GM23248 (cell line): ENCODE results near the gene SNTN. TPM values are rescaled to one million over a fixed set of nuclear protein-coding genes. Genes with fewer than 3 reads are reported as not detected.

Experiments used
- DNase-seq: peaks from one replicate; pipeline ENCODE4 v3.0.0-alpha.2; 2015
- H2AFZ ChIP-seq: fragments of 200-600 bp; sonication (generic); 2 replicates; pipeline ENCODE4 v1.6.1; 2016; ENCODE audit warnings: antibody characterized with exemption
- H3F3A ChIP-seq: fragments of 200-600 bp; sonication (generic); 2 replicates; pipeline ENCODE4 v1.6.1; 2016; ENCODE audit warnings: mild to moderate bottlenecking, antibody characterized with exemption, mixed run types; ENCODE audit not compliant: insufficient read depth
- H3K27ac ChIP-seq: fragments of 200-600 bp; sonication (generic); 2 replicates; pipeline ENCODE4 v1.5.1; 2016; ENCODE audit warnings: mild to moderate bottlenecking
- H3K27me3 ChIP-seq: fragments of 200-600 bp; sonication (generic); replicated peaks from 2 replicates; pipeline ENCODE4 v1.6.1; 2016; ENCODE audit warnings: mild to moderate bottlenecking; ENCODE audit not compliant: insufficient read depth
- H3K36me3 ChIP-seq: fragments of 200-600 bp; sonication (generic); 2 replicates; pipeline ENCODE4 v1.6.1; 2016; ENCODE audit warnings: low read depth, mild to moderate bottlenecking
- H3K4me1 ChIP-seq: fragments of 200-600 bp; sonication (generic); 2 replicates; pipeline ENCODE4 v1.6.1; 2016; ENCODE audit warnings: mild to moderate bottlenecking; ENCODE audit not compliant: insufficient read depth
- H3K4me2 ChIP-seq: fragments of 200-600 bp; sonication (generic); one replicate; pipeline ENCODE4 v1.6.1; 2016; ENCODE audit warnings: mild to moderate bottlenecking; ENCODE audit not compliant: unreplicated experiment
- H3K4me3 ChIP-seq: fragments of 200-600 bp; sonication (generic); 2 replicates; pipeline ENCODE4 v1.5.1; 2016; ENCODE audit warnings: mild to moderate bottlenecking
- H3K79me2 ChIP-seq: fragments of 200-600 bp; sonication (generic); 2 replicates; pipeline ENCODE4 v1.6.1; 2016; ENCODE audit warnings: mild to moderate bottlenecking; ENCODE audit not compliant: insufficient read depth
- H3K9ac ChIP-seq: fragments of 200-600 bp; sonication (generic); 2 replicates; pipeline ENCODE4 v1.6.1; 2016; ENCODE audit warnings: mild to moderate bottlenecking
- H3K9me2 ChIP-seq: fragments of 200-600 bp; sonication (generic); 2 replicates; pipeline ENCODE4 v1.6.1; 2016; ENCODE audit warnings: mixed run types, mild to moderate bottlenecking, moderate library complexity; ENCODE audit not compliant: insufficient read depth
- H3K9me3 ChIP-seq: fragments of 200-600 bp; sonication (generic); one replicate; pipeline ENCODE4 v1.6.1; 2017; ENCODE audit warnings: low read depth
- H4K20me1 ChIP-seq: fragments of 200-600 bp; sonication (generic); 2 replicates; pipeline ENCODE4 v1.6.0; 2016; ENCODE audit not compliant: insufficient read depth
- EZH2 ChIP-seq: fragments of 200-600 bp; sonication (generic); IDR thresholded peaks from 2 replicates; pipeline ENCODE4 v1.6.1; 2018; ENCODE audit warnings: antibody characterized with exemption, mild to moderate bottlenecking; ENCODE audit not compliant: insufficient read depth, poor library complexity, severe bottlenecking
- EZH2phosphoT487 ChIP-seq: fragments of 200-600 bp; sonication (generic); IDR thresholded peaks from 2 replicates; pipeline ENCODE4 v1.6.1; 2018; ENCODE audit warnings: antibody characterized with exemption, moderate library complexity, mild to moderate bottlenecking, low read depth; ENCODE audit not compliant: insufficient read depth
- WGBS, 2 experiments: methylation state at CpG; one replicate each; pipeline ENCODE4 v1.1.6; 2015 to 2017; ENCODE audit warnings: low lambda C conversion rate in 2 of 2, low coverage in 1 of 2; ENCODE audit errors: missing lambda C conversion rate in 2 of 2; 5-methylcytosine and 5-hydroxymethylcytosine counted together
- in situ Hi-C: fragments of 300-500 bp; cut with MboI; formaldehyde crosslinking; loops from 2 replicates; pipeline ENCODE4 v1.15.0; 2020
- polyA plus RNA-seq: library from polyadenylated mRNA; unstranded; fragments of >200 nt; fragmentation: Nextera tagmentation; extraction: Ambion mirVana; gene quantifications from 2 replicates; pipeline ENCODE4 v1.2.1, GENCODE V29; 2016
- total RNA-seq: library from RNA; depleted of rRNA; stranded (reverse); fragments of >200 nt; shearing (Covaris generic); gene quantifications from 2 replicates; pipeline ENCODE4 v1.2.3, GENCODE V29; 2014

SNTN gene
- total and polyA plus RNA-seq, 2 experiments from 2014 or later: not detected

DNA sequence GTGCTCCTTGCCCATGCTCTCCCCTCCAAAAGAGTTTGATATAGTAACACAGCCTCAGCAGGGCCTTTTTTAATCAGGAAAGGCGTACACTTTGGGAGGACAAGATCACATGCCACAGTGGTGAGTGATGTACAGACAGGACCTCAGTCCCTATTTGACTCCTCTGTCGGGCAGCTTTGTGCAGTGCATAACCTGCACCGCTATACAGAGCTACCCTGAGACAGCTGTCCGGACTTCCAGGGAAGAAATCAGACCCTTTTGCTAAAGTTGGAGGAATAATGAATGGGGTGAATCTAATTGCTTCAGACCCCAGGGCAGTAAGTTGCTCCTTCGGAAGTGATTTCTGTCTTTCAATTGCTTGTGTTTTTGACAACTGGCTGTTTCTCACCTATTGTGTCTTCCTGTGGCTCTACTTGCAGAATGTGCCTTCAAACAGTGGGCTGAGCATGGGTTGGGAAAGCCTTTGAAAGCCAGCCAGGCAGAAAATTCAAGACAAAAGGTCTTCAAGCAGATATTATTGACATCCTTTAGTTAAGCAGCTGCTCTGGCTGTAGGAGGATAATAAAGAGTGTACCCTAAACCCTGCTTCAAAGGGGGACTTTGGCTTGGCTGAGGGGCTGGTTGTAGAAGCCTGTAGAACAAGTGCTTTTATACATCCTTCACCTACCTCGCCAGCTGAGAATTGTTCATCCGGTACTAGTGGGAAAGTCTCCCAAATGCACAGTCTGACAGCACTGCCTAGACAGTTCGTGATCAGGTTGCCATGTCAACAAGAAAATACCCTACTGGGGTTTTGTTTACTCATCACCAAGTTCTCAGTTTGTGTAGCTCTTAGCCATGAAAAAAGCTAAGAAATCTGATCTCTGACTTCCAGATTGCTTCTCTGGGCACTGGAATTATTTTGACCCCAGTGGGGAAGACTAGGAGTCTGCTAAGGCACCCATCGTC is 35.1 kb downstream of the SNTN start:
- TF ChIP-seq EZH2phosphoT487 (no peak), EZH2 (no peak)
- Histone ChIP-seq H3K4me2 (no peak overlapping the region), H3K27ac (no peak overlapping the region), H3K9me2 (no peaks in the 10 kb centered on the region), H2AFZ (no peak overlapping the region), H3K27me3 (no peaks in the 10 kb centered on the region), H3K4me3 (no peak overlapping the region), H3K4me1 (no peaks in the 10 kb centered on the region; the same call in 1 of the 2 replicates), H3K9ac (no peak overlapping the region), H3K79me2 (no peaks in the 10 kb centered on the region), H3K9me3 (no peaks in the 10 kb centered on the region), H4K20me1 (no peaks in the 10 kb centered on the region), H3F3A (no peaks in the 10 kb centered on the region), H3K36me3 (no peaks in the 10 kb centered on the region)
- in situ Hi-C loops: no loop called here
- 71 to 76% methylated on average over 9 of the region's 9 CpGs for WGBS, 2 experiments
- DNase-seq: peak; percentile 27

DNA sequence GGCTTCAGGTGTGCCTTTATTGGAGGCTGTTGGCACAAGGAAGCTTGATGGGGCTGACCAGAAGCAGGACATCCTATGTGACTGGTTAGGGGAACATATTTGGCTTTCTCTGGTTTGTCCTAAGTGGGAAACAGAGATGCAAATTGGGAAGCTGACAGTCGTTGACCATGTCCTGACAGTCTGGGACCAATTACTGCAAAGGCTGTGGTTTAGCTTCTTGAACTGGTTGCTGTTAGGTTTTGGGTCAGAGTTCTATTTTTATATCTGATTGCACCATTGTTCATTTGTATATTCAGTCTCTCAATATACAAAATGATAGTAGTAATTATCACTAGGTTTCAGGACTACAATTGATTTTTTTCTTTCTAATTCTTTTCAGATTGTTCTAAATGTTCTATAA is 36.8 kb downstream of the SNTN start:
- no peaks in the 10 kb centered on the region for H4K20me1 ChIP-seq
- no peak overlapping the region for H3K4me3 ChIP-seq
- DNase-seq: no peak
- 7 to 9% methylated on average over 1 of the region's 1 CpG for WGBS, 2 experiments
- no peaks in the 10 kb centered on the region for H3K36me3 ChIP-seq
- H3K9ac ChIP-seq: no peak overlapping the region
- H3K9me3 ChIP-seq: no peaks in the 10 kb centered on the region
- no peaks in the 10 kb centered on the region for H3K9me2 ChIP-seq
- no peak overlapping the region for H3K4me2 ChIP-seq
- no peak overlapping the region for H2AFZ ChIP-seq
- TF ChIP-seq EZH2phosphoT487 (no peak), EZH2 (no peak)
- no peaks in the 10 kb centered on the region; the same call in 1 of the 2 replicates for H3K4me1 ChIP-seq
- no peak overlapping the region for H3K27ac ChIP-seq
- H3K27me3 ChIP-seq: no peaks in the 10 kb centered on the region
- no peaks in the 10 kb centered on the region for H3F3A ChIP-seq
- H3K79me2 ChIP-seq: no peaks in the 10 kb centered on the region
- in situ Hi-C loops: no loop called here

DNA sequence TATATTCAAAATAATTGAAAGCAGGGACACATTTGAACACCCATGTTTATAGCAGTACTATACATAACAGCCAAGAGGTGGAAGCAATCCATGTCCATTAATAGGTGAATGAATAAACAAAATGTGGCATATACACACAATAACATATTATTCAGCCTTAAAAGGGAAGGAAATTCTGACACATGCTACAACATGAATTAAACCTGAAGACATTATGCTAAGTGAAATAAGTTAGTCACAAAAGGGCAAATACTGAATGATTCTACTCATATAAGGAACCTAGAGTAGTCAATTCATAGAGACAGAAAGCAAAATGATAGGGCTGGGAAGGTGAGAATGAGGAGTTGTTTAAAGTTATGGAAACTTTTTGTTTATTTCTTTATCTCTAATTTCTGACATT is 40.9 kb downstream of the SNTN start:
- no peaks in the 10 kb centered on the region for H4K20me1 ChIP-seq
- no peaks in the 10 kb centered on the region; the same call in 1 of the 2 replicates for H3K4me1 ChIP-seq

DNA sequence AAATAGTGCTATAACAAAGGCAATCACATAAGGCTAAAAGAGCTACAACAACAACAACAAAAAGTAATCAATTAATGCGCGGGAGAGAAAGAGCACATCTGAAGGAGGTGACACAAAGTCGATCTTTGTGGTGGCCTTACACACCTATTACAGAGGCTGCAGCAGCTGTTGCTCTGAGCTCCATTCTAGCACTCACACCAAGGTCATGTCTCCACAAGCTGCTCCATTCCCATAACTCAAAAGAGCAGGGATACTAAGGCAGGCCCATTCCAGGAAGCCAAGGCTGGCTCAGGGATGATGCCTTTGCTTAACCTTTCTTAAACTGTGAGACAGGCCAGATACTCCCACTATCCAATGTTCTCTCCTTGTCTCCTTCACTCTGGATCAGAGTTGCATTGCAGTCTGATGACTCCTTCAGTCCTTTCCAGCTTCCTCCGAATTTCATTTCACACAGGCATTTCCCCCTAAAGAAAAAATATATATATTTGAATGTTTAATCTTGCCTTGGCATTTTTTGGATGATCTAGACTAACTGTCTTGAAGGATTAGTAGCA is 52.7 kb downstream of the SNTN start:
- in situ Hi-C loops: no loop called here
- Histone ChIP-seq H3K79me2 (no peaks in the 10 kb centered on the region), H3K4me2 (peak overlapping the region; percentile 6), H3K27ac (no peak overlapping the region), H3K4me1 (peaks cover 35% of the 10 kb centered on the region), H2AFZ (no peak overlapping the region), H3K4me3 (no peak overlapping the region), H3K9me3 (no peaks in the 10 kb centered on the region), H3K9me2 (no peaks in the 10 kb centered on the region), H3K36me3 (no peaks in the 10 kb centered on the region), H4K20me1 (no peaks in the 10 kb centered on the region), H3K27me3 (no peaks in the 10 kb centered on the region), H3F3A (peaks cover 31% of the 10 kb centered on the region), H3K9ac (no peak overlapping the region)
- TF ChIP-seq EZH2phosphoT487 (no peak), EZH2 (no peak)
- 86 to 88% methylated on average over 4 of the region's 4 CpGs for WGBS, 2 experiments
- peak; percentile 39 for DNase-seq

More for the DNA sequence above, 40.9 kb downstream of the SNTN start:
- no peak overlapping the region for H3K4me3 ChIP-seq
- H3K36me3 ChIP-seq: no peaks in the 10 kb centered on the region
- H3K27ac ChIP-seq: no peak overlapping the region
- no peaks in the 10 kb centered on the region for H3K9me2 ChIP-seq
- no peak for DNase-seq
- no peak overlapping the region for H2AFZ ChIP-seq
- H3K4me2 ChIP-seq: no peak overlapping the region
- H3K9me3 ChIP-seq: no peaks in the 10 kb centered on the region
- TF ChIP-seq EZH2: no peak
- no peak for TF ChIP-seq EZH2phosphoT487
- H3F3A ChIP-seq: no peaks in the 10 kb centered on the region
- in situ Hi-C loops: no loop called here
- H3K9ac ChIP-seq: no peak overlapping the region
- H3K27me3 ChIP-seq: no peaks in the 10 kb centered on the region
- no peaks in the 10 kb centered on the region for H3K79me2 ChIP-seq
